HG02970 (cell line): ENCODE data around the gene SLC9A9.
A peak's percentile ranks its signal among the peaks of the same experiment; 100 is the strongest.

Source experiments
- ATAC-seq: cut with Tn5 transposase; IDR thresholded peaks from one replicate; pipeline ENCODE4 v1.9.1; 2021; ENCODE audit warnings: mild to moderate bottlenecking, moderate library complexity, moderate number of reproducible peaks; ENCODE audit not compliant: unreplicated experiment, low FRiP score

Gene SLC9A9

GRCh38 chr3:143574933-143575332, 273.3 kb downstream of the SLC9A9 start:
- no peak for ATAC-seq

GRCh38 chr3:143573610-143574303, 274.5 kb downstream of the SLC9A9 start:
- ATAC-seq: no peak

- ATAC-seq: no peak
Observed at GRCh38 chr3:143571548-143571947, 276.7 kb downstream of the SLC9A9 start.

- ATAC-seq: no peak
Observed at GRCh38 chr3:143567823-143568222, 280.4 kb downstream of the SLC9A9 start.

DNA sequence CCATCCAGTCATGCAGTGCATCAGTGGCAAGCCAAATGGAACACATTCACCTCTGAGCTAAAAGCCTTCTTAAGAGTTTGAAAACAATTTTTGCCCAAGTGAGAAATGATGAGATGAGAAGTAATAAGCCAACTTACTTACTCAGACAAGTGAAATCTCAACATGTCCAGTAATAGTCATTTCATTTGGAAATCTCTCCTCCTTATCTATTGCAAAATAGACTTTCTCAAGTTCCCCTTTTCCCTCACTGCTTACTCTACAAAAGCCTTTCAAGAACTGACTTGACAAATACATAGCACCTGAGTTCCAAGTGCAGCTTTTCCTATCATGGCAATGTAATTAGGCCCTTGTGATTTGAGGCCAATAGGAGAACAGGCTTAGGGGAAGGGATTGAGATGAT, 282.3 kb downstream of the SLC9A9 start:
- ATAC-seq: no peak

GRCh38 chr3:143563786-143564185, 284.5 kb downstream of the SLC9A9 start:
- no peak for ATAC-seq

DNA sequence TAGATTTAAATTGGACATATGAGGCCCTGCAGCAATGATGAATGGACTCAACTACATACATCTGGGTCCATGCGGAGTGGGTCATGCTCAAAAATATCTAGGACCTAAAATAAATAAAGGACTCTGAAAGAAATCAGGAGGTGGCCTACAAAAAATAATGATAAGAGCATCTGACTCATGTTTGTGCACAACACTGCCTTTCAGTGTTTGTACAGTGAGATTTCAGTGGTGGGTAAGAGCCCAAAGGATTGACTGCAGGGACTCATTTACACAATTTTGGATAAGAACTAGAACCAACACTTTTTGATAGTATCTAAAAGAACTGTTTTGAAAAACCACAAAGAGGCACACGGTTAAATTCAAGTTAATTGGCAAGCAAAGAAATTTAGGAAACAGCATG, 285.5 kb downstream of the SLC9A9 start:
- ATAC-seq: no peak

DNA sequence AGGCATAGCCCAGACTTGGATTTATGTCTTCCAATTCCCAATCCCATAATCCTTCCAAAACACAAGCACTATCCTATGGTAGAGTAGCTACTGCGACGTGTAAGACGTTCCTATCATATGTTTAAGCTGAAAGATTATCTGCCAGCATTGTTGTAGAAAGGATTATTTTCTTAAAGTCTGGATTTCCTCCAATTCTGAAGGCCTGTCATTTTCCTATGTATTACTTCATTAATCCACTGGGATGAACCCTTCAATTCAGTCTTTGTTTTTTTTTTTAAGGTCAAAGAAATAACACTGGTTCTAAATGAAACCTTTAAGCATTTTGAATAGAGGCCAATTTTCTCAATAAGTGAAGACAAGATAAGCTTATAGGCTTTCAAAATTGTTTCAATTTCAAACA, 289.0 kb downstream of the SLC9A9 start:
- no peak for ATAC-seq

- no peak for ATAC-seq
Observed at GRCh38 chr3:143552851-143553250, 295.4 kb downstream of the SLC9A9 start.

- ATAC-seq: no peak
Observed at GRCh38 chr3:143551761-143552160, 296.5 kb downstream of the SLC9A9 start.

GRCh38 chr3:143548861-143549497, 299.3 kb downstream of the SLC9A9 start:
- no peak for ATAC-seq

GRCh38 chr3:143548393-143548792, 299.9 kb downstream of the SLC9A9 start:
- no peak for ATAC-seq

- no peak for ATAC-seq
Observed at GRCh38 chr3:143538577-143538981, 309.7 kb downstream of the SLC9A9 start.

GRCh38 chr3:143538061-143538460, 310.2 kb downstream of the SLC9A9 start:
- no peak for ATAC-seq

GRCh38 chr3:143536817-143537535, 311.3 kb downstream of the SLC9A9 start:
- peak; percentile 18 for ATAC-seq

DNA sequence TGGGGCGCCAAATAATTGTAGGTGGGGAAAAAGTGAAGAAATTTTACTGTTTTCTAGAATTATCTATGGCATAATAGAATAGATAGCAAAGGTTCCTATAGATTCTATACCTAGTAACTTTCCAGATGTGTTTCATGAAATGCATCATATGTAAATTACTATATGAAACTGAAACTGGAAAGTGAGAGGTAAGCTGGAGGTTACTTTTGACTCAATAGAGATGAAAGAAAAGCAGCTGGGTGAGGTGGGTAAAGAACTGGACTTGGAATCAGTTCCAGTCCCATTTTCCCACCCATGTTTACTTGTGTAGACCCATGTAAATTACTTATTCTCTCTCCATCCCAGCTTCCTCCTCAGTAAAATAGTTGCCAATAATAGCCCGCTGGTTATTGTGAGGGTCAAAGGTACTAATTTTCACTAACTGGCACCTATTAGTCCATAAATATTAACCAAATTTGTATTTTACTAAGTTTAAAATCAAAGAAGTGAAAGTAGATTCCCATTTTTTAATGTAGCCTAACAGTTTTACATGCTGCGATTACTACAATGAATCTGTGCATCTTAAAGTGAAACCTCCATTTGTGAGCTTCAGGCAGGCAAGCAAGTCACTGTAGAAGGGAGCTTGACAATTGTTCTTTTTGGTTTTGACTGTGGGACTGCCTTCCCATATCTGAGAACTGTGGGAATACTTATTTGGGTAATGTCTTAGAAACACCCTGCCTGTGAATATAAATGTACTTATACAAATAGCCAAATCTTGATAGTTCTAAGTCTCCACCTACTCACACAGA, 312.1 kb downstream of the SLC9A9 start:
- peak; percentile 95 for ATAC-seq

GRCh38 chr3:143533391-143533790, 314.9 kb downstream of the SLC9A9 start:
- ATAC-seq: no peak

DNA sequence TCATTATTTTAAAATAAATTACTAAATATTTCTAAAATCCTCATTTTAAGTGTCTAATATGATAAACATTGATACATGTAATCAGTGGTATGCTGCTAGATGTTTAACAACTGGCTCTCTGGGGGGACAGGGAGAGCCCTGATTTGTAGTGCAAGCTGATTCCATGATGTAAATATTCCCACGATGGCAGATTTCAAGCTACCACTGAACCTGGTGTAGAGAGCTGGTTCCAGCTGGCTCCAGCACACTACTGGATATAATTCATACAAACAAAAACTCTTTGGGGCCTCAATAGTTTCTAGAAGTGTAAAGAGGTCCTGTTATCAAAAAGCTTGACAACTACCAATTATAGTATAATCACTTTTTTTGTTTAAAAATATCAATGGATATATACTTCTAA, 316.2 kb downstream of the SLC9A9 start:
- no peak for ATAC-seq

- no peak for ATAC-seq
Observed at GRCh38 chr3:143531101-143531500, 317.2 kb downstream of the SLC9A9 start.

DNA sequence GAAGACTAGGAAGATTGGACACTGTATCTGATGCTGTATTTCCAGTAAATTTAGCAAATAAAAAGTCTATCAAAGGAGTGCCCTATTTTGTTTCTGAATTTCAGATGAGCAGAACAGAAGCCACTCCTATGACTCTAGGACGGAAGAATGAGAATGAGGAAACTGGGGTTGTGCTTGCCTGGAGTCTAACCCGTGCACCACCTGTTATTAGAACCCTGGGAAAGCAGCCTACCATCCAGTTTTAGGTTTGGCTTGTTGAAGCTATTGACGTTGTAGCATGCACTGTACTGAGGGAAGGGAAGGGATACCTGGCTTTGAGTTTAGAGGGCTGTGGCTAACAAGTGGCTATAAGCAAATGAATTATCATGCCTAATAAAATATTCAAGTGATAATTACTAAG, 318.5 kb downstream of the SLC9A9 start:
- ATAC-seq: no peak

- no peak for ATAC-seq
Observed at GRCh38 chr3:143529018-143529478, 319.2 kb downstream of the SLC9A9 start.
